MM.1S (cell line): Measurements from ENCODE around the gene PAPPA.

Experiments
- DNase-seq: peaks from one replicate; pipeline ENCODE4 v3.0.0-alpha.2; 2015
- H2AFZ ChIP-seq: fragments of 300-600 bp; sonication (generic); 2 replicates; pipeline ENCODE4 v1.6.0; 2016; ENCODE audit warnings: antibody characterized with exemption, low read length
- H3F3A ChIP-seq: fragments of 300-600 bp; sonication (generic); 2 replicates; pipeline ENCODE4 v1.6.1; 2016; ENCODE audit warnings: mild to moderate bottlenecking, antibody characterized with exemption, low read length, moderate library complexity, mixed read lengths; ENCODE audit not compliant: insufficient read depth
- H3K27ac ChIP-seq: fragments of 300-600 bp; sonication (generic); 2 replicates; pipeline ENCODE4 v1.5.1; 2016; ENCODE audit warnings: mild to moderate bottlenecking, low read length
- H3K27me3 ChIP-seq: fragments of 300-600 bp; sonication (generic); replicated peaks from 2 replicates; pipeline ENCODE4 v1.6.0; 2016; ENCODE audit warnings: low read length; ENCODE audit not compliant: insufficient read depth
- H3K36me3 ChIP-seq: fragments of 300-600 bp; sonication (generic); replicated peaks from 2 replicates; pipeline ENCODE4 v1.6.1; 2016; ENCODE audit warnings: mild to moderate bottlenecking, low read length, mixed read lengths; ENCODE audit not compliant: insufficient read depth
- H3K4me1 ChIP-seq: fragments of 300-600 bp; sonication (generic); 2 replicates; pipeline ENCODE4 v1.6.1; 2016; ENCODE audit warnings: low read length, mixed read lengths
- H3K4me2 ChIP-seq: fragments of 300-600 bp; sonication (generic); 2 replicates; pipeline ENCODE4 v1.6.0; 2016; ENCODE audit warnings: low read depth, low read length
- H3K4me3 ChIP-seq: fragments of 300-600 bp; sonication (generic); 2 replicates; pipeline ENCODE4 v1.5.1; 2016; ENCODE audit warnings: low read length, mixed read lengths
- H3K79me2 ChIP-seq: fragments of 300-600 bp; sonication (generic); 2 replicates; pipeline ENCODE4 v1.6.1; 2016; ENCODE audit warnings: mixed run types, low read length, mixed read lengths
- H3K9ac ChIP-seq: fragments of 300-600 bp; sonication (generic); 2 replicates; pipeline ENCODE4 v1.6.1; 2016; ENCODE audit warnings: low read length, mixed read lengths
- H3K9me2 ChIP-seq: fragments of 300-600 bp; sonication (generic); replicated peaks from 2 replicates; pipeline ENCODE4 v1.6.1; 2016; ENCODE audit warnings: mild to moderate bottlenecking, low read length, mixed read lengths; ENCODE audit not compliant: insufficient read depth
- H3K9me3 ChIP-seq: fragments of 300-600 bp; sonication (generic); replicated peaks from 2 replicates; pipeline ENCODE4 v1.6.1; 2016; ENCODE audit warnings: mild to moderate bottlenecking, low read length, mixed read lengths; ENCODE audit not compliant: insufficient read depth
- H4K20me1 ChIP-seq: fragments of 300-600 bp; sonication (generic); 2 replicates; pipeline ENCODE4 v1.6.1; 2016; ENCODE audit warnings: mild to moderate bottlenecking, low read length, moderate library complexity, mixed read lengths; ENCODE audit not compliant: insufficient read depth
- EZH2 ChIP-seq: fragments of 300-600 bp; sonication (generic); optimal IDR thresholded peaks from 2 replicates; pipeline ENCODE3; 2017; ENCODE audit warnings: low read depth, mild to moderate bottlenecking, antibody characterized with exemption, low read length, mixed read lengths
- EZH2phosphoT487 ChIP-seq: fragments of 300-600 bp; sonication (generic); IDR thresholded peaks from 2 replicates; pipeline ENCODE4 v1.6.1; 2018; ENCODE audit warnings: antibody characterized with exemption, low read length
- TF ChIP-seq, protein P1 (sequence below): fragments of 300-600 bp; sonication (generic); IDR thresholded peaks from 2 replicates; pipeline ENCODE4 v1.5.1; 2016; ENCODE audit warnings: antibody characterized with exemption, low read length, mixed read lengths

Gene PAPPA

DNA sequence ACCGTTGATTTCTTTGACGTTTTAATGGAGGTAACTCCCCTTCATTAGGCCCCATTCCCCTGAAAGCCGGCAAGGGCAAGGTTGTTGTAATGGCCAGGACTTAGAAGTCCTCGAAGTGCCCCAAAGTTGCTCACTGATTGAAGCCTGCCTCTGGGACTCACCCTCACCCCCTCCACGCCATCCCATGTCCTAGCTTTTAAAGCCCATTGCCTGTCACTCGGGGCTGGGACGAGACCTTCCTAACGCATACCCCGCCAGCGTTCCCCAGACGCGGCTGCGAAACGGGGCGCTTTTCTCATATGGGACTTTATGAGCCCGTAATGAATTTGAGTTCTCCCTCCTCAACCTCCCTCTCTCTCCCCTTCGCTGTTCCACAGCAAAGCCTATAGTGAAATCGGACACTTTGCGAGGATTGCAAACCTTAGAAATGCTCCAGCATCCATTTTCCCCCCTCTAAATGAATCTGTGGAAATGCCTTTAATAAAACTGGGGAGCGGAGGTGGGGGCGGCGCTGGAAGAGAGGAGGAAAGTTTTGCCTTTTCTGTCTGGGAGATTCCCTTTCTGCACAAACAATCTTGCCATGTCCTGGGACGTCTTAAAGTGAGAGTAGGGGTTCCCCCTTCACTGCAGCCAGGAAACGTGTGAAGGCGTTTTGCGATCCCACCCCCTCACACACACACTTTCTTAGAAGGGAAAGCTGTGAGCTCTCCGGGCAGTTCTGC, 1.5 kb downstream of the PAPPA start:
- 0 out of 2 replicates have a peak overlapping the region, but pooled peaks have one; percentile 53 for H3K4me3 ChIP-seq

DNA sequence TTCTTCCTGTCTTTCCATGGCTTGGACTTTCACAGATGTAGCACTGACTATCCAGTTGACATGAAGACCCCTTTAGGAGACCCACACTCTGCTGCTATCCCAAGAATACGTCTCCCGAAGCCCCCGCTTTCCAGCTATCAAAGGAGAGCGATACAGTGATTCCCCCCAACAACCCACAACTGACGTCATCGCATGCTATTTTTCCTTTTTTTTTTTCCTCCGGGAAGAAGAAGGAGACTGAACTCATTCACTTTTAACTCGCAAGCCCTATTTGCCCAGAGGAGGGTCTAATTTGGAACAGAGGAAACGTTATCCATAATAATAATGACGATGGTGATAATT, 2.1 kb downstream of the PAPPA start:
- no peak overlapping the region for H3K4me3 ChIP-seq
- no peak for DNase-seq
- no peaks in the 10 kb centered on the region for H3F3A ChIP-seq
- no peaks in the 10 kb centered on the region for H3K36me3 ChIP-seq
- TF ChIP-seq EZH2 (no peak), EZH2phosphoT487 (no peak)
- TF ChIP-seq, protein P1, sequence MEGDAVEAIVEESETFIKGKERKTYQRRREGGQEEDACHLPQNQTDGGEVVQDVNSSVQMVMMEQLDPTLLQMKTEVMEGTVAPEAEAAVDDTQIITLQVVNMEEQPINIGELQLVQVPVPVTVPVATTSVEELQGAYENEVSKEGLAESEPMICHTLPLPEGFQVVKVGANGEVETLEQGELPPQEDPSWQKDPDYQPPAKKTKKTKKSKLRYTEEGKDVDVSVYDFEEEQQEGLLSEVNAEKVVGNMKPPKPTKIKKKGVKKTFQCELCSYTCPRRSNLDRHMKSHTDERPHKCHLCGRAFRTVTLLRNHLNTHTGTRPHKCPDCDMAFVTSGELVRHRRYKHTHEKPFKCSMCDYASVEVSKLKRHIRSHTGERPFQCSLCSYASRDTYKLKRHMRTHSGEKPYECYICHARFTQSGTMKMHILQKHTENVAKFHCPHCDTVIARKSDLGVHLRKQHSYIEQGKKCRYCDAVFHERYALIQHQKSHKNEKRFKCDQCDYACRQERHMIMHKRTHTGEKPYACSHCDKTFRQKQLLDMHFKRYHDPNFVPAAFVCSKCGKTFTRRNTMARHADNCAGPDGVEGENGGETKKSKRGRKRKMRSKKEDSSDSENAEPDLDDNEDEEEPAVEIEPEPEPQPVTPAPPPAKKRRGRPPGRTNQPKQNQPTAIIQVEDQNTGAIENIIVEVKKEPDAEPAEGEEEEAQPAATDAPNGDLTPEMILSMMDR, result no peak
- H3K9me3 ChIP-seq, result no peaks in the 10 kb centered on the region
- H2AFZ ChIP-seq, result no peak overlapping the region
- peaks cover 7% of the 10 kb centered on the region; the same call in 1 of the 2 replicates for H3K27me3 ChIP-seq
- no peak overlapping the region for H3K4me2 ChIP-seq
- no peaks in the 10 kb centered on the region for H3K4me1 ChIP-seq
- no peak overlapping the region for H3K27ac ChIP-seq
- no peaks in the 10 kb centered on the region for H4K20me1 ChIP-seq
- no peak overlapping the region for H3K9ac ChIP-seq
- H3K79me2 ChIP-seq, result no peaks in the 10 kb centered on the region
- no peaks in the 10 kb centered on the region for H3K9me2 ChIP-seq

More for the DNA sequence above, 1.5 kb downstream of the PAPPA start:
- Histone ChIP-seq H3K9ac (no peak overlapping the region), H3K9me3 (no peaks in the 10 kb centered on the region), H2AFZ (no peak overlapping the region), H4K20me1 (no peaks in the 10 kb centered on the region), H3K27me3 (peaks cover 7% of the 10 kb centered on the region; the same call in 1 of the 2 replicates), H3K9me2 (no peaks in the 10 kb centered on the region), H3K79me2 (no peaks in the 10 kb centered on the region), H3K4me1 (no peaks in the 10 kb centered on the region), H3F3A (no peaks in the 10 kb centered on the region), H3K4me2 (peak overlapping the region; percentile 73; the same call in 1 of the 2 replicates), H3K36me3 (no peaks in the 10 kb centered on the region), H3K27ac (no peak overlapping the region)
- TF ChIP-seq, protein P1, result no peak
- no peak for TF ChIP-seq EZH2
- no peak for TF ChIP-seq EZH2phosphoT487
- no peak for DNase-seq

DNA sequence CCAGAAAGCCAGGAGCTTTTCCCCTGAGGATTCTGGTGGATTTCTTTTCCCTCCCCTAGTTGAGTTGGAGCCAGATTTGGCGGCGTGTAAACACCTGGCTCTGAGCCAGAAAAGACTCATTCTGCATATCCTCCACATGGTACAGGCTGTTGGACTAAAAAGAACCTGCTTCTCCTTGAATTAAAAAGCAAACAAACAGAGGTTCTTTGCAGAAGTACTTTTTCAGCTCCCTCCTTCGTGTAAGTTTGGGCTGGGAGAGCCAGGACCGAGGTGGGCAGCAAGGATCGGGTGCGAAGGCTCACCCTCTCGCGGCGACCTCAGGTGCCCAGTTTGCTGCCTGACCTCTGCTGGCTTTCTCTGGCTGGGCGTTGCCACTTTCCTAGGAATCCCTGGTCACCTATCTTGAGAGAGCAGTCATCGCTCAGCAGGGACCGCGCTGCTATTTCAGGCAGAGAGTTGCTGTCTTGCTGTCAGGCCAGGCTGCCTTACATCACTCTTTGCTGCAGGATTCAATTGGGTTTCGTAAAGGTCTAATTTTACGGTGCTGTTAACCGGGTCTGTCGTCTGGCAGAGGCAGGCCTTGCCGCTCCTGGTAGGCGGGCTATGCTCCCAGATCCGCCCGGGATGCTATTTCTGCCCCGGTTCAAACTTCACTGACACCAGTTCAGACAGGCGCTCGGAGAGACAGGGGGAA, 3.2 kb downstream of the PAPPA start:
- Histone ChIP-seq H3K36me3 (no peaks in the 10 kb centered on the region), H3K4me3 (no peak overlapping the region), H3K9me2 (no peaks in the 10 kb centered on the region), H2AFZ (no peak overlapping the region), H3K27ac (no peak overlapping the region), H3K9me3 (no peaks in the 10 kb centered on the region), H3K27me3 (peaks cover 7% of the 10 kb centered on the region; the same call in 1 of the 2 replicates), H3F3A (no peaks in the 10 kb centered on the region), H3K4me2 (no peak overlapping the region), H3K4me1 (no peaks in the 10 kb centered on the region), H3K79me2 (no peaks in the 10 kb centered on the region), H3K9ac (no peak overlapping the region), H4K20me1 (no peaks in the 10 kb centered on the region)
- no peak for DNase-seq
- no peak for TF ChIP-seq EZH2
- TF ChIP-seq, protein P1, result no peak
- TF ChIP-seq EZH2phosphoT487, result no peak
